Measurements from ENCODE around the gene ABHD1.
"Not testable (repeated sequence)": the region's sequence is repeated elsewhere in the genome, so short reads cannot be mapped to it uniquely, and the experiment has no call there.

ABHD1 gene

DNA sequence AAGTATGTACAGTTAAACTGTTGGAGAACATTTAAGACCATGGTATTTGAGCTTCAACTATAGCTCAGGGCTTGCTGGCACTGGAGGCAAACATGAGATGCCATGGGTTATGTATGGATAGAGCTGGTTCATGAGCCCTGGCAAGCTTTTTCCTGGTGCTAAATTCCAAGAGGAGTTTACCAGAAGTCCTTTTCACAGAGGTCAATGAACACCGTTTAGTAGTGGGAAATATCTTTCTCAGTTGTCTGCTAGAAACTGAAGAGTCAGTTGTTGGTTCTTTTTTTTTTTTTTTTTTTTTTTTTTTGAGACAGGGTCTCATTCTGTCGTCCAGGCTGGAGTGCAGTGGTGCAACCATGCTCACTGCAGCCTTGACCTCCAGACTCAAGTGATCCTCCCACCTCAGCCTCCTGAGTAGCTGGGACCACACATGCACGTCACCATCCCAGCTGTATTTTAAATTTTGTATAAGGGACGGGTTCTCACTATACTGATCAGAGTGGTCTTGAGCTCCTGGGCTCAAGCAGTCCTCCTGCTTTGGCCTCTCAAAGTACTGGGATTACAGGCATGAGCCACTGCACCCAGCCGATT is 35.7 kb upstream of the ABHD1 start:
- no peak for DNase-seq

DNA sequence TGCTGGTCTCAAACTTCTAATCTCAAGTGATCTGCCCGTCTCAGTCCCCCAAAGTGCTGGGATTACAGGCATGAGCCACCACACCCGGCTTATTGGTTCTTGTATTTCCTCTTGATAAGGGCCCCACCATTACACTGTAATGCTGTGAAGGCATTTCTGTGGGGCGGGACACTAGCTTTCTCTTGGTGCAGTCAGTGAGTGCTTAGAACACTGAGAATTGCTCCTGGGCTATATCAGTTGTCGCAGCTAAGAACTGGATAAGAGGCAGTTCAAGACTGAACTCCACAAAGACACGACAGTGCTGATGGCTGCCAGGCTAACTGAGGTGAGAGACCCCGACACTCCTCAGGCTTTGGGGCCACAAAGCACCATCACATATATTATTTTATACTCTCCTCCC is 35.0 kb upstream of the ABHD1 start:
- no peak for DNase-seq

DNA sequence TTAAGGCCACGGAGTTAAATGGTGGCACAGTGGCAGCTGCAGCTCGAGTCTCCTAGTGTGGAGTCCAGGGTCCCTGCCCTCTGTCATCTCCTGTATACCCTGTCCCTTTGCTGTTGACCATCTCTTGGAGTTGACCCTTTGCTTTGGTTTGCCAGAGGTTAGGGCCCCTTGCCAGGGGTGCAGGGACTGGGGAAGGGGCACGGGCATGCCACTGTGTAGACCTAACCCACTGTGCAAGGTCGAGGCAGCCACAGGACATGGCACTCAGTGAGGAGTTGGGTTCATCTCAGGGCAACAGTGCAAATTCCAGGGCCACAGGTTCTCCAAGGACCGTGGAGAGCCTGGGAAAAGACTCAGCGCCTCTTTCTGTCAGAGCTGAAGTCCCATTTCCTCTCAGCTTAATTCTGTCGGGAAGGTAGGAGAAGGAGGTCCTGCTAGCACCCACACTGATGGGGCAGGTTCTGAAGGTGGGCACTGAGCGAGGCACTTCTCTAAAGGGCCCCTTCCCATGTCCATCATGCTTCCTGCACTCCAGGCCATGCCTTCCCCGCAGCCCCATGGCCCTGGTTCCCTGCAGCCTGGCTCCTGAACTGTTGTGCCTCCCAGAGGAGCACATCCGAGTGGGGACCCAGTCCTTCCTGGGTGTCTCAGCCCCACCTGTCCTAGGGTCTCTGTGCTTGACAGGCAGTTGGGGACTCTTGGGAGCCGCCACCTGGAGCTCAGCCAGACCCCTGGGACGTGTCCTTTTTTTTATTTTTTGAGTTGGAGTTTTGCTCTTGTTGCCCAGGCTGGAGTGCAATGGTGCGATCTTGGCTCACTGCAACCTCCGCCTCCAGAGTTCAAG is 34.3 kb upstream of the ABHD1 start:
- DNase-seq, result no peak

DNA sequence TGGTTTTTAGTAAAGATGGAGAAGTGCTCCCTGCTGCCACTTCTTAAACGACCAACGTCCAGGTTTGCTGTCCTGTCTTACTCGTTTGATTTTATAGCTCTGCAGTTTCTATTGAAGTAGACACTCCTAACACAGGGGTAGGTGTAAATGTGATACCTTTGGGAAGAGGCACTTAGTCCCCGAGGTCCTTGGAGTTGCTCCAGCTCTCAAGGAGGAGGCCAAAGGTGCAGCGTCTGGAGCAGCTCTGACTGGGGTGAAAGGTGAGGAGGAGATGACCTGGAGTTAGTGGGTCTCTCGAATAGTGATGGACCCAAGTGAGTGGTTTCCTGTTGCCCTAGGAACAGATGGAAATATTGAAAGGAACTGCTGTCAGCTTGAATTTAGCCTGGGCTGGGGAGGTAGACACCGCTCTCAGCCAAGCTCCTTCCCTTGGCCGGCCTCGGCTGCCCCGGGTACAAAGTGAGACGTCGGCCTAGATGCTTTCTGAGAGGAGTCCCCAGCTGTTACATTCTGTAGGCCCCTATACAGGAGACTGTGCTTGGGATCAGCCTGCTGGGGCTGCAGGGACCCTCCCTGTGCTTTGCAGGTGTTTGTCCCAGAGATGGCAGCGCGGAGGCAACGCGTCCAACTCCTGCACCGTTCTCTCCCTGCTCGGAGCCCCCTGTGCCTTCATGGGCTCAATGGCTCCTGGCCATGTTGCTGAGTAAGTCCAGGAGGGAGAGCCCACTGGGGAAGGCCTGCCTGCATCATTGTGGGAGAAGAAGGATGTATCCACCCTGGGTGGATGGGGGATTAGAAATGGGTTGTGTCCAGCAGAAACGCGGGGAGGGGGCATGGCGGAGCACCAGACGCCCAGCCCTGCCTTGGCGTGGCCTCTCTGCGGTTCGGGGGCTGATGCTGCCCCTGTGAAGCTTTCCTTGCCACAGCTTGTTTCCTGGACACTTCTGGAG is 31.6 kb upstream of the ABHD1 start:
- no peak for DNase-seq

DNA sequence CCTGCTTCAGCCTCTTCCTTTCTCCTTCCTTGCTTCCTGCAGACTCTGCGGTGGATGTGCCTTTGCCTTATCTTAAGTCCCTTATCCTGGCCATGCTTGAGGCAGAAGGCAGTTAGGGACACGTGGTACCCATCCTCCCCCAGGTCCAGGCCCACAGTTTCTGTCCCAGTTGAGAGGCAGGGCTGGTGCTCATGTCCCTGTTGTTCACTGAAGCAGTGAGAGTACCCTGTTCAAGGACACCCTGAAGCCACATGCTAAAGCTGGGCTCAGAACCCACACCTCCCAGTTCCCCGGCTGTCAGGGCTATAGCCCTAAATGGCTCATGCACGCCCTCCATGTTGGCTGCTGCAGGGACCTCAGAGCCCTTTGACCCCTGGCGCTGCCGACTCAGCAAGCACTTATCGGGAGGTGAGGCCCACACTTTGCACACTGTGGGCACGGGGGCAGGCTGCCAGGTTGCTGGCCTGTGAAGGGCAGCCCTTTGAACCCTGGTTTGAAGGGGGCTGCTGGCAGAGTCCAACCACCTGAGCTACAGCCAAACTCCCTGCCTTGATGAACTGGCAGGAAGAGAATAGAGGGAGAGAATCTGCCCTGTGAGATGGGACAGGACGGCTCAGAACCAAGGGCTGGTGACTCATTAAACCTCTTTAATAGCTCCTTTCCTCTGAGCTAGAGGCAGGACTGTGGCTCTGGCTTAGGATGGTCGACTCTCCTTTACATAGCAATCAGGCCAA is 30.8 kb upstream of the ABHD1 start:
- DNase-seq, result no peak

DNA sequence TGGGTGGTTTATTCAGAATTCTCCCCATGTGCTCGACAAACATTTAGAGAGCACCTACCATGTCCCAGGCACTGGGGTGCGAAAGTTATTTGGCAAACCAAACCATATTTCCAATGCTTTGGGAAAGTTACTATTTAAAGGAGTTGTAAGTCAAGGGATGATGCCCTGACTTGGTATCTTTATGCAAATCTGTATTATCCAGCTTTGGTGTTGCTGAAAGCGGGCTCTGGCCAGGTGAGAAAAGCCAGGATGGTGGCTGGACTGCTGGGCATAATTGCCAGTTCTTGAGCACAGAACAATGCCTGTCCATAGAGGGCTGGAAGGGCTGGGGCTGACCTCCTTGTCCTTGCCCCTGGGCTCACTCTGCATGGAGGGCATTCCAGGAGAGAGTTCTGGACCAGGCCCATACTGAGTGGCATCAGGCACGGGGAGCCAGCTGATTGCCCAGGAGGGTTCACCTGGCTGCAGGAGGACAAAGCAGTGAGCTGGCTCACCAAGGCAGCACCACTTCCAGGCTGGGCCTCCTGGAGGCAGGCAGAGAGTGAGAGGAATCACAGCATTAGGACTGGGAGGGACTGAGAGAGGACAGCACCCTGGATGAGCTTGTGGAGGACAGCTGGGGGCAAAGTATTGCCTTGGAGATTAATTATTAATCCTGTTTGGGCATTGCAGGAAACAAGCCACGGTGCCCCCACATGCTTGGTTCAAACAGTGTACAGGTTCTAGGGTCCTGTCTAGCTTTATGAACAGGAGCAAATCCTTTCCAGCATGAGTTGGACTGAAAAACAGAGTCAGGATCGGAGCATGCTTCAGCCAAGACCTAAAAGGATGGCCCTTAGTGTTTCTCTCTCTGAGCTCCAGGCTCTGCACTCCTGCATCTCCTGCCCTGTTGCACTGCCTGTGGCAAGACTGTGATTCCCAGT is 29.9 kb upstream of the ABHD1 start:
- DNase-seq, result no peak

DNA sequence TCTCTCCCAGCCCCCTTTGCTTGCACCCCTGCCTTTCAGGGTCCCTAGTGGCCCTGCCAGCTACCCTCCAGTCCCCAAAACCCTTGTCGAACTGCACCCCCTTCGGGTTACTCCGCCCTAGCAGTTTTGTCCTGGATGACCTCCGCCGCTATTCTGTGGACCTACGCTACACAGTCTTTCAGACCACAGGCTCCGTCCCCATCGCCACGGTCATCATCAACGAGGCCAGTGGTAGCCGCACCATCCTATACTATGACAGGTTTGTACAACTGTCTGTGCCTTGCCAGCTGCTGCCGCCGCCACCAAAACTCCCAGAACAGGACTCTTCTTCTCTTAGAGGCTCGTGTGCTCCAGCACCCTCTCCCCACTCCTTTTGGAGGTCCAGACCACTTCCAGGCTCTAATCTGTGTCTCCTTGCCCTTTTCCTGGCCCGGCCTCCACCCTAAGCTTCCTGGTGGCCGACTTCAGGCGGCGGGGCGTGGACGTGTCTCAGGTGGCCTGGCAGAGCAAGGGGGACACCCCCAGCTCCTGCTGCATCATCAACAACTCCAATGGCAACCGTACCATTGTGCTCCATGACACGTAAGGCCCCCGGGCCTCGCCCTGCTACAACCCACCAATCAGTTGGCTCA is 29.1 kb upstream of the ABHD1 start:
- DNase-seq, result no peak

DNA sequence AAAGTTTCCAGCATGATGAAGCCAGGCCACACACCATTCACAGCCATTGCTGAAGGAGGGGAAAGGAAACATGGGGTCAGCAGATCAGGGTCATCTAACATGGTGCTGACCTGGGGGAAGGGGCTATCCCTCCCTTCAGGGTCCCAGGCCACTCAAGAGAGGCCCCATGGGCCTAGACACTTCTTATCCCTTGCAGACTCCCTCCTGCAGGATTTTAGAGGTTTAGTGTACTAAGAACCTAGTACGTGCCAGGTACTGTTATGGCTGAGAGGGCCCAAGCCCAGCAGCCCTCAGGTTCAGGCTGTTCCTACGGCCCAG is 28.2 kb upstream of the ABHD1 start:
- DNase-seq, result no peak

DNA sequence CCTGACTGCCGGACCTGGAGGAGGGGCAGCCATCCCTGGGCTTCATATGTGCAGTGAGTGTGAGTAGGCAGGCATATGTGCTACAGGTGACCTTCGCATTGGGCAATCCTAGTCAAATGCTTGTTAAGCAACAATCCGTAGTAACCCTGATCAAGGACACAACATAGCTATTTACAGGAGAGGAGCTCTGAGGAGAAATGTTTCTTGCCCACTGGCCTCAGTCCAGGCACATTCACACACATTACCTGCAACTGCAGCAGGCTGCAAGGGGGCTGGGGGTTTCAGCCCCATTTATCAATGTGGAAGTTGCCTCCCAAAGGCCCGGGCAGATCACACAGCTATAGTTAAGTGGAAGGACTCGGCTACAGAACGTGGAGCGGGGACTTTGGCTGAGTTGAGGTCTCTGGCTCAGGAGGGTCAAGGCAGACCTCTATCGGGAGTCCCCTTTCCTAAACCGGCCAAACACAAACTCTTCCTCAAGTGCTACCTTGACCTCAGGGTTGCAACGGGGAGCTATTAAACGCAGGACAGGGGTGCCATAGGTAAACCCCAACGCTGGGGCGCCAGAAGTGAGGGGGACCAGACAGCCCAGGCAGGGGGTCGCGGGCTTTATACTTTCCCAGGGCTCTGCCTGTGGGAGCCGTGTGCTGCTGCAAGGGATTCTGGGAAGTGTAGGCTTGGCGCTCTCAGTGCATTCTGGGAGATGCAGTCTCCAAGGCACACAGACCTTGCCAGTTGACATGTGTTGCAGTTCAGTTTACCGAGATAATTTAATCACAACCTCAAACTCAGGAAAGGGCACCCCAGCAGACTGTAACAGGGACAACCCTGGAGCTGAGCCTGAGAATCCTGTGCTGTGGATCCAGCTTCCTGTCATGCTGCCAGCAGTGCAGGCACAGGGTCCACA is 27.6 kb upstream of the ABHD1 start:
- peak; percentile 12 for DNase-seq

DNA sequence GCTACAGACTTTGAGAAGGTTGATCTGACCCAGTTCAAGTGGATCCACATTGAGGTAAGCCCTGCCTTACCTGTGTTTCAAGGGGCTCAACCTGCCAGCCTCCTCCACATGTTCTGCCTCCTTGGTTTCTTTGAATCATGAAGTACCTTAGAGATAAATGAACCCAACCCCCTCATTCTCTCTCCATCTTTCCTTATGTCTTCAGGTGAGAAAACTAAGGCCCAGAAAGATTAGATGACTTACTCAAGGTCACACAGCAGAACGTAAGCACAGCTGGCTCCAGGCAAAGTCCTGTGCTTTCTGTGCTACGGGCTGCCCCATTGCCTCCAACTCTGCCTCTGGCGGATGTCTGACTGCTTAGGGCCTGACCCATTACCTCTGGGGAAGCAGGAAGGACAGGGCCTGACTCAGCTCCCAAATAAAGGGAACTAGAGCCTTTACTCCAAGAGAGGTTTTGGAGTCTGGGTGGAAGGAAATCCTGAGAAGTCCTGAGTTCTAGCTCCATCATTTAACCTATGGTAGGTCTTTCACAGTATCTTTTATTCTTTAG is 26.8 kb upstream of the ABHD1 start:
- no peak for DNase-seq

DNA sequence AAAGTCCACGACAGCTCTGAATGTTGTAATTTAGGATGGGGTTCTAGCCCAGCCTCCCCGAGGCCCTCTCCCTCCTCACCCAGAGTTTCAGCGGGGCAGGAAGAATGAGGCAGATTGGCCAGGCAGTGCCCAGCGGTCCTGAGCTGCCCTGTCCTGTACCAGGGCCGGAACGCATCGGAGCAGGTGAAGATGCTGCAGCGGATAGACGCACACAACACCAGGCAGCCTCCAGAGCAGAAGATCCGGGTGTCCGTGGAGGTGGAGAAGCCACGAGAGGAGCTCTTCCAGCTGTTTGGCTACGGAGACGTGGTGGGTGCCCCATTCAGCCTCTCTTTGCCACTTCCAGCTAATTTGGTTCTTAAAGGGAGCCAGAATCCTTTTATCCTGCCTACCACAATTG is 26.3 kb upstream of the ABHD1 start:
- DNase-seq, result no peak

DNA sequence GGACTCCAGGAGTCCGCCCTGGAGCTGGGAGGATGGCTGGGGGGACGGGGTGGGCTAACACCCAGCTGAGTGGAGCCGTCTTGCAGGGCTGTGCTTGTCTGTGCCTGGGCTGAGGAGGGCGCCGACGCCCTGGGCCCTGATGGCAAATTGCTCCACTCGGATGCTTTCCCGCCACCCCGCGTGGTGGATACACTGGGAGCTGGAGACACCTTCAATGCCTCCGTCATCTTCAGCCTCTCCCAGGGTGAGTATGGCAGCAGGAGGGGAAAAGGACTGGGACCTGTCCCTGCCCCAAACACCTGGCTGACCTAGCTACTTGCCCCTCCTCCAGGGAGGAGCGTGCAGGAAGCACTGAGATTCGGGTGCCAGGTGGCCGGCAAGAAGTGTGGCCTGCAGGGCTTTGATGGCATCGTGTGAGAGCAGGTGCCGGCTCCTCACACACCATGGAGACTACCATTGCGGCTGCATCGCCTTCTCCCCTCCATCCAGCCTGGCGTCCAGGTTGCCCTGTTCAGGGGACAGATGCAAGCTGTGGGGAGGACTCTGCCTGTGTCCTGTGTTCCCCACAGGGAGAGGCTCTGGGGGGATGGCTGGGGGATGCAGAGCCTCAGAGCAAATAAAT is 24.2 kb upstream of the ABHD1 start:
- no peak for DNase-seq

DNA sequence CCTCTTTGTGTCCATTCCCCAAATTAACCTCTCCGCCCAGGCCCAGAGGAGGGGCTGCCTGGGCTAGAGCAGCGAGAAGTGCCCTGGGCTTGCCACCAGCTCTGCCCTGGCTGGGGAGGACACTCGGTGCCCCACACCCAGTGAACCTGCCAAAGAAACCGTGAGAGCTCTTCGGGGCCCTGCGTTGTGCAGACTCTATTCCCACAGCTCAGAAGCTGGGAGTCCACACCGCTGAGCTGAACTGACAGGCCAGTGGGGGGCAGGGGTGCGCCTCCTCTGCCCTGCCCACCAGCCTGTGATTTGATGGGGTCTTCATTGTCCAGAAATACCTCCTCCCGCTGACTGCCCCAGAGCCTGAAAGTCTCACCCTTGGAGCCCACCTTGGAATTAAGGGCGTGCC is 23.6 kb upstream of the ABHD1 start:
- DNase-seq, result no peak

DNA sequence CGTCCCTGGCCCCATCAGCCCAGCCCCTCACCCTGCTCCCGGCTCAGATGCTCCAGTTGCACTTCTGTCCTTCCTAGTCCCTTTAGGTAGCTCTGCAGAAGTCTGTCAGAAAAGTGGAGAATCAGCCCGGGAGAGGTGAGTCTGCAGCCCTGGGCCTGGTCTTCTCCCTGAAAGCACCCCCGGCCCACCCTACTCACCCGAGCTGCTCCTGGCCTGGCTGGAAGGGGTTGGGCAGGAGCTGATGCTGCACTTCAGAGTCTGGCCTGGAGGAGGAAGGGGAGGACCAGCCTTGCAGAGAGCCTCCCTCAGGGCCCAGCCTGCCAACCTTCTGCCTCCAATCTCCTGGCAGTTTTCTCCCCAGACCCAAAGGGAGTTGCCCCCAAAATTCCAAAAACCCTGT is 21.3 kb upstream of the ABHD1 start:
- no peak for DNase-seq

DNA sequence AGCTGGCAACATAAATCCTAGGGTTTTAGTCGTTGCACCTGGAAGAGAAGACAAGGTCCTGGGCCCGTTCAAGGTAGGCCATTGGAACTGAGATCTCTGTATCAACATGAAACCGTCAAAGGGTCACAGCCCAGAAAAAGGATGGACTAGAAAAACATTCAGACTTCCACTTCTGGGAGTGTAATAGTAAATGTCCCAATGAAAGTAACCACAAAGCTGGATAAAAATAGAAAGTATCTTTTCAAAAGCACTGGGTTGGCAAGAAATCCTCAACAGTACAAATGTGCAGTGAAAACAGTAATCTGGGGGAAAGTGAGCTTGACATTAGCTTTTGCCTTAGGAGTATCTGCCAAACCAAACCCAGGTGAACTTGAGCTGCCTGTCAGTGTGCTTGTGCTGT is 17.6 kb upstream of the ABHD1 start:
- DNase-seq, result no peak

DNA sequence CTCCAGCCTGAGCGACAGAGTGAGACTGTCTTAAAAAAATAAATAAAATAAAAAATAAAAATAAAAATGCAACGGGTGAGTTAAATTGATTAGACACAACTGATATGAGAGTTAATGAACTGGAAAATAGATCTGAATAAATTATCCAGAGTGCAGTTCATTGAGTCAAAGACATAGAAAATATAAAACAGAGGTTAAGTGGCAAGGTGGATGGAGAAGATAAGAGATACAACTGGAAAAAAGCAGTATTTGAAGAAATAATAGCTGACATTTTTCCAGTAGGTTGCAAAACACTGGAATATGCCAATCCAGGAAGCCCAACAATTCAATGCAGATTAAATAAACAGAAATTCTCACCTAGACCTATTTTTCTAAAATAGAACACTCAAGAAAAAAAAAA is 15.4 kb upstream of the ABHD1 start:
- DNase-seq, result no peak

DNA sequence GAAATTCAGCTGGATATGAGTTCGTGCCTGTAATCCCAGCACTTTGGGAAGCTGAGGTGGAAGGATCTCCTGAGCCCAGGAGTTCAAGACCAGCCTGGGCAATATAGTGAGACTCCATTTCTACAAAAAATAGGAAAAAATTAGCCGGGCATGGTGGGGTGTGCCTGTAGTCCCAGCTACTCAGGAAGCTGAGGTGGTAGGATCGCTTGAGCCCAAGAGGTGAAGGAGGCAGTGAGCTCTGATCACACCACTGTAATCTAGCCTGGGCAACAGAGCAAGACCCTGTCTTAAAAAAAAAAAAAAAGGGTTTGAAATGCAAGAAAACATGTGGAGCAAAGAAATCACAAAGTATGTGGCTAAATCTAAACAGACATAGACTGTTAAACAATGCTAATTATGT is 14.5 kb upstream of the ABHD1 start:
- no peak for DNase-seq

DNA sequence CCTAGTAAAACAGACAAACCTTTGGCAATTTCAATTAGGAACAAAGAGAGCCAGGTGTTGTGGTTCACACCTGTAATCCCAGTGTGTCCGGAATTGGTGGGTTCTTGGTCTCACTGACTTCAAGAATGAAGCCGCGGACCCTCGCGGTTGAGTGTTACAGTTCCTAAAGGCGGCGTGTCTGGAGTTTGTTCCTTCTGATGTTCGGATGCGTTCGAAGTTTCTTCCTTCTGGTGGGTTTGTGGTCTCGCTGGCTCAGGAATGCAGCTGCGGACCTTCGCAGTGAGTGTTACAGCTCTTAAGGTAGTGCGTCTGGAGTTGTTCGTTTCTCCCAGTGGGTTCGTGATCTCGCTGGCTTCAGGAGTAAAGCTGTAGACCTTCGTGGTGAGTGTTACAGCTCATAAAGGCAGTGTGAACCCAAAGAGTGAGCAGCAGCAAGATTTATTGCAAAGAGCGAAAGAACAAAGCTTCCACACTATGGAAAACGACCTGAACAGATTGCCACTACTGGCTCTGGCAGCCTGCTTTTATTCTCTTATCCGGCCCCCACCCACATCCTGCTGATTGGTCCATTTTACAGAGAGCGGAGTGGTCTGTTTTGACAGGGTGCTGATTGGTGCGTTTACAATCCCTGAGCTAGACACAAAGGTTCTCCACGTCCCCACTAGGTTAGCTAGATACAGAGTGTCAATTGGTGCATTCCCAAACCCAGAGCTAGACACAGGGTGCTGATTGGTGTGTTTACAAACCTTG is 12.8 kb upstream of the ABHD1 start:
- not testable (repeated sequence) for DNase-seq
